ENCODE results near the gene NAIF1.

Gene NAIF1

GRCh38 chr9:128070874-128071273 is 3.8 kb upstream of the NAIF1 start:
- no peak for DNase-seq (ENCODE audit: low read depth)
- no peak overlapping the region for H3K4me3 ChIP-seq (ENCODE audit: low read depth, low read length)
- TF ChIP-seq CTCF (conservative IDR thresholded peaks at IDR 0.05; ENCODE audit: low read depth, low read length) = no peak

- TF ChIP-seq CTCF (conservative IDR thresholded peaks at IDR 0.05; ENCODE audit: low read depth, low read length) = no peak
- peak overlapping the region; percentile 80 for H3K4me3 ChIP-seq (ENCODE audit: low read depth, low read length)
- DNase-seq (ENCODE audit: low read depth) = peak; percentile 42
These were observed 1.5 kb upstream of the NAIF1 start for GRCh38 chr9:128068386-128069205.

GRCh38 chr9:128067645-128068385 is 695 bp upstream of the NAIF1 start, which contains the start of gene SLC25A25:
TSS of gene SLC25A25 (plus strand) at chr9:128068232. CDS start at chr9:128068320, 88 bp downstream.
- DNase-seq (ENCODE audit: low read depth) = peak; percentile 100
- TF ChIP-seq CTCF (conservative IDR thresholded peaks at IDR 0.05; ENCODE audit: low read depth, low read length) = no peak
- H3K4me3 ChIP-seq (ENCODE audit: low read depth, low read length) = peak within 1 kb of the TSS; percentile 80

GRCh38 chr9:128065907-128066712 is 1.0 kb downstream of the NAIF1 start:
- peak overlapping the region; percentile 60 for H3K4me3 ChIP-seq (ENCODE audit: low read depth, low read length)
- TF ChIP-seq CTCF (conservative IDR thresholded peaks at IDR 0.05; ENCODE audit: low read depth, low read length) = no peak
- no peak for DNase-seq (ENCODE audit: low read depth)

- H3K4me3 ChIP-seq (ENCODE audit: low read depth, low read length) = no peak overlapping the region
- no peak for TF ChIP-seq CTCF (conservative IDR thresholded peaks at IDR 0.05; ENCODE audit: low read depth, low read length)
- no peak for DNase-seq (ENCODE audit: low read depth)
These were observed 4.0 kb downstream of the NAIF1 start for GRCh38 chr9:128062846-128063831.

- no peak for TF ChIP-seq CTCF (conservative IDR thresholded peaks at IDR 0.05; ENCODE audit: low read depth, low read length)
- DNase-seq (ENCODE audit: low read depth) = no peak
- H3K4me3 ChIP-seq (ENCODE audit: low read depth, low read length) = no peak overlapping the region
These were observed 4.8 kb downstream of the NAIF1 start for GRCh38 chr9:128062279-128062678.

All from choroid plexus epithelial cell (primary cell).